HepG2 (cell line): ENCODE results near the gene TRIM66. TPM values are rescaled to one million over a fixed set of nuclear protein-coding genes. Genes with fewer than 3 reads are reported as not detected.

Experiments
- AFF4 ChIP-seq: sonication (generic); formaldehyde crosslinking; IDR thresholded peaks from 2 replicates; pipeline ENCODE4 v1.4.0; 2020; ENCODE audit warnings: missing genetic modification reagents
- CHD4 ChIP-seq: fragments of 200-600 bp; sonication (generic); IDR thresholded peaks from 2 replicates; pipeline ENCODE4 v1.7.0; 2017; ENCODE audit warnings: mild to moderate bottlenecking, low read length, borderline replicate concordance
- CREM ChIP-seq, 2 experiments: sonication (generic) in 1 of 2; formaldehyde crosslinking in 1 of 2; IDR thresholded peaks; 2 replicates each; pipeline versions ENCODE4 v1.4.0 to v1.6.1; 2016 to 2020; ENCODE audit warnings: antibody characterized with exemption in 1 of 2, mild to moderate bottlenecking in 1 of 2, missing genetic modification reagents in 1 of 2
- ELF4 ChIP-seq: sonication (generic); formaldehyde crosslinking; IDR thresholded peaks from 2 replicates; pipeline ENCODE4 v1.5.0; 2020; ENCODE audit warnings: missing genetic modification reagents, mild to moderate bottlenecking, moderate library complexity, borderline replicate concordance
- HOXA3 ChIP-seq: sonication (generic); formaldehyde crosslinking; IDR thresholded peaks from 2 replicates; pipeline ENCODE4 v1.5.0; 2020; ENCODE audit warnings: missing genetic modification reagents
- KDM6A ChIP-seq: IDR thresholded peaks from 2 replicates; pipeline ENCODE4 v1.6.1; 2016; ENCODE audit warnings: low read depth
- RELA ChIP-seq: sonication (generic); formaldehyde crosslinking; IDR thresholded peaks from 2 replicates; pipeline ENCODE4 v1.4.0; 2020; ENCODE audit warnings: missing genetic modification reagents
- TIGD3 ChIP-seq: sonication (generic); formaldehyde crosslinking; IDR thresholded peaks from 2 replicates; pipeline ENCODE4 v1.5.1; 2020; ENCODE audit warnings: mild to moderate bottlenecking, missing genetic modification reagents, borderline replicate concordance
- ZBTB42 ChIP-seq: sonication (generic); formaldehyde crosslinking; IDR thresholded peaks from 2 replicates; pipeline ENCODE4 v1.5.0; 2020; ENCODE audit warnings: mild to moderate bottlenecking, missing genetic modification reagents
- ZBTB7A ChIP-seq: sonication (generic); formaldehyde crosslinking; IDR thresholded peaks from 2 replicates; pipeline ENCODE4 v1.8.0; 2022; ENCODE audit warnings: mild to moderate bottlenecking, missing genetic modification reagents
- ZNF180 ChIP-seq: sonication (generic); formaldehyde crosslinking; IDR thresholded peaks from 2 replicates; pipeline ENCODE4 v1.4.0; 2020; ENCODE audit warnings: low read depth, missing genetic modification reagents, borderline replicate concordance
- ZNF431 ChIP-seq: sonication (generic); formaldehyde crosslinking; IDR thresholded peaks from 2 replicates; pipeline ENCODE4 v1.9.0; 2022; ENCODE audit warnings: missing genetic modification reagents, low read depth, mild to moderate bottlenecking, borderline replicate concordance
- ZNF562 ChIP-seq: sonication (generic); formaldehyde crosslinking; IDR thresholded peaks from 2 replicates; pipeline ENCODE4 v1.8.0; 2022; ENCODE audit warnings: missing genetic modification reagents, borderline replicate concordance
- ZNF816 ChIP-seq: sonication (generic); formaldehyde crosslinking; IDR thresholded peaks from 2 replicates; pipeline ENCODE4 v1.8.0; 2022; ENCODE audit warnings: missing genetic modification reagents, mild to moderate bottlenecking, borderline replicate concordance
- polyA plus RNA-seq, 8 experiments: library from polyadenylated mRNA; depleted of rRNA in 3 of 8; stranded (reverse) in 7 of 8; unstranded in 1 of 8; fragments of >200 nt; fragmentation: Illumina TruSeq in 4 of 8; extraction: Trizol in 4 of 8; gene quantifications; 2 replicates each; pipeline versions ENCODE4 v1.2.1 to v1.2.3, GENCODE V29; 2011 to 2016; ENCODE audit warnings: low read depth in 4 of 8, missing spikeins in 1 of 8, mixed read lengths in 1 of 8; ENCODE audit not compliant: insufficient read depth in 1 of 8
- total RNA-seq, 5 experiments: library from RNA; depleted of rRNA; stranded (reverse); fragments of >200 nt; fragmentation: Illumina TruSeq; extraction: Trizol; gene quantifications; 2 replicates each; pipeline ENCODE4 v1.2.3, GENCODE V29; 2016; ENCODE audit warnings: low read depth in 1 of 5
- TF ChIP-seq, protein P1 (sequence below): sonication (generic); formaldehyde crosslinking; IDR thresholded peaks from 2 replicates; pipeline ENCODE4 v1.9.0; 2022; ENCODE audit warnings: low read depth, missing genetic modification reagents
- TF ChIP-seq, protein P2 (sequence below): sonication (generic); formaldehyde crosslinking; IDR thresholded peaks from 2 replicates; pipeline ENCODE4 v1.4.0; 2020; ENCODE audit warnings: mild to moderate bottlenecking, missing genetic modification reagents
- TF ChIP-seq, protein P3 (sequence below): sonication (generic); formaldehyde crosslinking; IDR thresholded peaks from 2 replicates; pipeline ENCODE4 v1.8.1; 2023; ENCODE audit warnings: mild to moderate bottlenecking, missing genetic modification reagents

Gene TRIM66
- total and polyA plus RNA-seq, 2 of the 13 experiments (the other 11 are each of a cell fraction or from before 2014, with no cell fraction given) = 4.9 to 6.1 TPM

DNA sequence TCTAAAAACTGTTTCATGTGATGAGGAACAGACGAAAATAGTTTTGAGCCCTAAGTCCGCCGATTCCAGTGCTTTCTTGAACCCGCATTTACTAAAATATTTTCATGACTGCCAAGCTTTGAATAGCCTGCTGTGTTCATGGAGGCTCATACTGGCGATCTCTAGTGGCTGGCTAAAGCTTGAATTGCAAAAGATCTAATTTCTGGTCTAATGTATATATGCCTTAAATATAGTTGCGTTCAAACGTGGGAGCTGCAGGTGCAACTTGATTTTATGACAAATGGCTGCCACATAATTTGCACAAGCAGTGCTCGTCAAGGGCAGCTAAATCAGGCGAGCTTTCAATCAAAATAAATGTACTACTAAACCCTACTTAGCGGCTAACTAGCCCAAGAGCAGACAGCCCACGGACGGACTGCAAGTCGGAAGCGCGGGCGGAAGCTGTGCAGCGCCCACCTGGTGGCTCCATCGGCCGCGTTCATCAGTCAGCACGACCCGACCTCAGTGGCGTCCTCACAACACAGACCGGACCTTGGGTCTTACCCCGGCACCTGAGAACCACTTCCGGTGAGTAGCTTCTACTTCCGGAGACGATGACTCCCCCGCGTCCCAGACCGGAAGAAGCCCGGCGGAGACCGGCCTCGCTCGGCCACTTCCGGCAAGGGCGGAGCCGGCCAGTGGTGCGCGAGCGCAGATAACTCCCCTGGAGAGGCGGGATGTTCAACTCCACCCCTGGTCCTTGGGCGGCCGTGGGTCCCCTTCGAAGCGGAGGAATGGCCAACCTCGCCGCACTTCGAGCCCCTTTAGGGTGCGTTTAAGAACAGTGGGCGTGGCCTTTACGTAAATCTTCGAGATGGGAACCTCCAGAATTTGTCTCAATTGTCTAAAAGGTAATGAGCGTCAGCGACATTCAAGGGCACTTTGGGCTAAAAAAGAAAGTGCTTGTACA lies 6.2 kb upstream of the TRIM66 start (continued):
- TF ChIP-seq, protein P1, sequence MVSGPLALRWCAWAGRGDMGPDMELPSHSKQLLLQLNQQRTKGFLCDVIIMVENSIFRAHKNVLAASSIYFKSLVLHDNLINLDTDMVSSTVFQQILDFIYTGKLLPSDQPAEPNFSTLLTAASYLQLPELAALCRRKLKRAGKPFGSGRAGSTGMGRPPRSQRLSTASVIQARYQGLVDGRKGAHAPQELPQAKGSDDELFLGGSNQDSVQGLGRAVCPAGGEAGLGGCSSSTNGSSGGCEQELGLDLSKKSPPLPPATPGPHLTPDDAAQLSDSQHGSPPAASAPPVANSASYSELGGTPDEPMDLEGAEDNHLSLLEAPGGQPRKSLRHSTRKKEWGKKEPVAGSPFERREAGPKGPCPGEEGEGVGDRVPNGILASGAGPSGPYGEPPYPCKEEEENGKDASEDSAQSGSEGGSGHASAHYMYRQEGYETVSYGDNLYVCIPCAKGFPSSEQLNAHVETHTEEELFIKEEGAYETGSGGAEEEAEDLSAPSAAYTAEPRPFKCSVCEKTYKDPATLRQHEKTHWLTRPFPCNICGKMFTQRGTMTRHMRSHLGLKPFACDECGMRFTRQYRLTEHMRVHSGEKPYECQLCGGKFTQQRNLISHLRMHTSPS (CRISPR knock-in tag) = no peak
- no peak for TF ChIP-seq CHD4
- TF ChIP-seq ZBTB7A (CRISPR knock-in tag) = no peak
- TF ChIP-seq, protein P2, sequence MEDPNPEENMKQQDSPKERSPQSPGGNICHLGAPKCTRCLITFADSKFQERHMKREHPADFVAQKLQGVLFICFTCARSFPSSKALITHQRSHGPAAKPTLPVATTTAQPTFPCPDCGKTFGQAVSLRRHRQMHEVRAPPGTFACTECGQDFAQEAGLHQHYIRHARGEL (CRISPR knock-in tag) = 0 out of 2 replicates have a peak, but pooled peaks have one; percentile 73
- TF ChIP-seq ZNF816 (CRISPR knock-in tag) = peak; percentile 96; the same call in 1 of the 2 replicates
- TF ChIP-seq, protein P3, sequence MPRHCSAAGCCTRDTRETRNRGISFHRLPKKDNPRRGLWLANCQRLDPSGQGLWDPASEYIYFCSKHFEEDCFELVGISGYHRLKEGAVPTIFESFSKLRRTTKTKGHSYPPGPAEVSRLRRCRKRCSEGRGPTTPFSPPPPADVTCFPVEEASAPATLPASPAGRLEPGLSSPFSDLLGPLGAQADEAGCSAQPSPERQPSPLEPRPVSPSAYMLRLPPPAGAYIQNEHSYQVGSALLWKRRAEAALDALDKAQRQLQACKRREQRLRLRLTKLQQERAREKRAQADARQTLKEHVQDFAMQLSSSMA (CRISPR knock-in tag) = peak; percentile 54; the same call in 1 of the 2 replicates
- TF ChIP-seq ZNF562 (CRISPR knock-in tag) = no peak
- TF ChIP-seq CREM (IDR thresholded peaks at IDR 0.05) = peak; percentile 76; the same call in 1 of the 2 replicates
- no peak for TF ChIP-seq CREM (CRISPR knock-in tag; IDR thresholded peaks at IDR 0.05)
- TF ChIP-seq KDM6A (CRISPR knock-in tag) = no peak
- peak; percentile 80; the same call in 1 of the 2 replicates for TF ChIP-seq AFF4
- TF ChIP-seq ZNF431 = 0 out of 2 replicates have a peak, but pooled peaks have one; percentile 84
- TF ChIP-seq ELF4 (CRISPR knock-in tag) = peak; percentile 86
- peak; percentile 39; the same call in 1 of the 2 replicates for TF ChIP-seq RELA
- TF ChIP-seq ZNF180 (CRISPR knock-in tag) = peak; percentile 79
- TF ChIP-seq HOXA3 (CRISPR knock-in tag) = peak; percentile 90
- no peak for TF ChIP-seq TIGD3 (CRISPR knock-in tag)
- TF ChIP-seq ZBTB42 (CRISPR knock-in tag) = no peak
